Aortic smooth muscle cell (primary cell): ENCODE results near the gene NKTR. TPM values are rescaled to one million over a fixed set of nuclear protein-coding genes. Genes with fewer than 3 reads are reported as not detected.

Experiments
- total RNA-seq: library from RNA; depleted of rRNA; stranded (reverse); fragments of >200 nt; gene quantifications from 2 replicates; pipeline ENCODE4 v1.2.3, GENCODE V29; 2014

Gene NKTR
- 44.1 and 59.3 TPM in 2 replicates for total RNA-seq

GRCh38 chr3:42600111-42600957 lies at the start of gene NKTR:
NKTR (plus strand) TSS chr3:42600686; CDS start chr3:42601007, 321 bp downstream.

GRCh38 chr3:42581709-42582473 lies 18.6 kb upstream of the NKTR start, which contains the start of gene SEC22C:
SEC22C (minus strand) TSS chr3:42581967; CDS start chr3:42569046, 12,921 bp downstream.

GRCh38 chr3:42653560-42654330 lies 53.3 kb downstream of the NKTR start, which contains the start of gene ZBTB47:
ZBTB47 (plus strand) TSS chr3:42653697; CDS start chr3:42658356, 4,659 bp downstream.

GRCh38 chr3:42685363-42685881 lies 84.9 kb downstream of the NKTR start, which contains the start of gene KLHL40:
KLHL40 (plus strand) TSS chr3:42685537; CDS start chr3:42685619, 82 bp downstream.

Other genes with a start within 250 kb of the NKTR start
- gene LYZL4, start 190.1 kb upstream of the NKTR start, total RNA-seq: not detected in 2 replicates
- 0.26 and 1.4 TPM in 2 replicates for gene VIPR1, start 98.0 kb upstream of the NKTR start, total RNA-seq
- gene SEC22C, start 18.7 kb upstream of the NKTR start, total RNA-seq: 61.0 and 62.5 TPM in 2 replicates
- gene SS18L2, start 9.8 kb upstream of the NKTR start, total RNA-seq: 16.2 and 16.8 TPM in 2 replicates
- 42.4 and 48.6 TPM in 2 replicates for gene ZBTB47, start 53.0 kb downstream of the NKTR start, total RNA-seq
- not detected in 2 replicates for gene KLHL40, start 84.9 kb downstream of the NKTR start, total RNA-seq
- not detected in 2 replicates for gene HHATL, start 102.1 kb downstream of the NKTR start, total RNA-seq
- gene CCDC13, start 172.6 kb downstream of the NKTR start, total RNA-seq: 0.50 and 1.1 TPM in 2 replicates
- gene HIGD1A, start 203.8 kb downstream of the NKTR start, total RNA-seq: 169 and 198 TPM in 2 replicates
- 0.06 and 0.26 TPM in 2 replicates for gene ACKR2, start 208.8 kb downstream of the NKTR start, total RNA-seq